ENCODE results near the gene MARK4. TPM values are rescaled to one million over a fixed set of nuclear protein-coding genes. Genes with fewer than 3 reads are reported as not detected.
A peak's percentile ranks its signal among the peaks of the same experiment; 100 is the strongest.
"Not testable (repeated sequence)": the region's sequence is repeated elsewhere in the genome, so short reads cannot be mapped to it uniquely, and the experiment has no call there.

Gene MARK4
- polyA plus RNA-seq, 1 donor from 2014 or later: 0.58 TPM

- Mint-ChIP-seq H3K27ac (no peak overlapping the region), H3K4me1 (no peaks in the 10 kb centered on the region), H3K4me3 (no peak overlapping the region), H3K36me3 (peaks cover 2% of the 10 kb centered on the region), H3K9me3 (no peaks in the 10 kb centered on the region), H3K27me3 (peaks cover 32% of the 10 kb centered on the region)
Observed at GRCh38 chr19:45320997-45321775, 70.1 kb downstream of the MARK4 start.

- Mint-ChIP-seq H3K4me3 (no peak overlapping the region), H3K4me1 (no peaks in the 10 kb centered on the region), H3K27ac (no peak overlapping the region), H3K36me3 (peaks cover 2% of the 10 kb centered on the region), H3K27me3 (peaks cover 29% of the 10 kb centered on the region), H3K9me3 (peaks cover 0 to 2% (median 0%) of the 10 kb centered on the region in 3 donors)
Observed at GRCh38 chr19:45321848-45322247, 70.8 kb downstream of the MARK4 start.

- peaks cover 2% of the 10 kb centered on the region for H3K36me3 Mint-ChIP-seq
- peaks cover 28% of the 10 kb centered on the region for H3K27me3 Mint-ChIP-seq
- H3K9me3 Mint-ChIP-seq: peaks cover 0 to 2% (median 0%) of the 10 kb centered on the region in 3 donors
- H3K27ac Mint-ChIP-seq: no peak overlapping the region
- H3K4me1 Mint-ChIP-seq: no peaks in the 10 kb centered on the region
- H3K4me3 Mint-ChIP-seq: no peak overlapping the region
Observed at GRCh38 chr19:45322311-45322710, 71.2 kb downstream of the MARK4 start.

- Mint-ChIP-seq H3K27ac (no peak within 1 kb of the TSS), H3K36me3 (peaks cover 2% of the 10 kb centered on the region), H3K27me3 (peaks cover 28% of the 10 kb centered on the region), H3K4me3 (no peak within 1 kb of the TSS), H3K4me1 (no peaks in the 10 kb centered on the region), H3K9me3 (peaks cover 0 to 2% (median 0%) of the 10 kb centered on the region in 3 donors)
Observed at GRCh38 chr19:45322744-45323281, 71.7 kb downstream of the MARK4 start, which contains the start of gene CKM. Gene CKM, minus strand, starts transcription at chr19:45322875. Its CDS starts 3,162 bp downstream, at chr19:45319713.

- Mint-ChIP-seq H3K9me3 (peaks cover 0 to 6% (median 0%) of the 10 kb centered on the region in 3 donors), H3K4me3 (no peak overlapping the region), H3K36me3 (peaks cover 4% of the 10 kb centered on the region), H3K4me1 (no peaks in the 10 kb centered on the region), H3K27me3 (peaks cover 28% of the 10 kb centered on the region), H3K27ac (no peak overlapping the region)
Observed at GRCh38 chr19:45323671-45324081, 72.6 kb downstream of the MARK4 start.

- Mint-ChIP-seq H3K4me1 (no peaks in the 10 kb centered on the region), H3K27me3 (peaks cover 31% of the 10 kb centered on the region), H3K36me3 (peaks cover 4% of the 10 kb centered on the region), H3K27ac (no peak overlapping the region), H3K9me3 (peaks cover 0 to 6% (median 0%) of the 10 kb centered on the region in 3 donors), H3K4me3 (no peak overlapping the region)
Observed at GRCh38 chr19:45324349-45324907, 73.4 kb downstream of the MARK4 start.

- Mint-ChIP-seq H3K4me1 (no peaks in the 10 kb centered on the region), H3K27ac (peak overlapping the region in 1 of 3 donors; percentile 53), H3K36me3 (peaks cover 4% of the 10 kb centered on the region), H3K4me3 (no peak overlapping the region), H3K27me3 (peaks cover 21% of the 10 kb centered on the region), H3K9me3 (peaks cover 0 to 6% (median 0%) of the 10 kb centered on the region in 3 donors)
Observed at GRCh38 chr19:45327404-45328143, 76.5 kb downstream of the MARK4 start.

GRCh38 chr19:45331411-45331810 lies 80.3 kb downstream of the MARK4 start:
- H3K9me3 Mint-ChIP-seq: peaks cover 0 to 5% (median 0%) of the 10 kb centered on the region in 3 donors
- H3K27ac Mint-ChIP-seq: no peak overlapping the region
- H3K27me3 Mint-ChIP-seq: peaks cover 6% of the 10 kb centered on the region
- no peak overlapping the region for H3K4me3 Mint-ChIP-seq
- peaks cover 0 to 5% (median 1%) of the 10 kb centered on the region in 3 donors for H3K4me1 Mint-ChIP-seq
- peaks cover 2% of the 10 kb centered on the region for H3K36me3 Mint-ChIP-seq

GRCh38 chr19:45333609-45334303 lies 82.7 kb downstream of the MARK4 start:
- Mint-ChIP-seq H3K4me3 (no peak overlapping the region), H3K36me3 (no peaks in the 10 kb centered on the region), H3K27ac (no peak overlapping the region), H3K27me3 (peaks cover 13% of the 10 kb centered on the region), H3K9me3 (no peaks in the 10 kb centered on the region), H3K4me1 (peaks cover 3 to 8% (median 4%) of the 10 kb centered on the region in 3 donors)

- H3K36me3 Mint-ChIP-seq, H3K9me3 Mint-ChIP-seq, H3K4me1 Mint-ChIP-seq, H3K4me3 Mint-ChIP-seq, H3K27ac Mint-ChIP-seq: not testable (repeated sequence)
- peaks cover 13% of the 10 kb centered on the region for H3K27me3 Mint-ChIP-seq
Observed at GRCh38 chr19:45334881-45335280, 83.8 kb downstream of the MARK4 start.

GRCh38 chr19:45336696-45337251 lies 85.7 kb downstream of the MARK4 start:
- H3K27me3 Mint-ChIP-seq: peaks cover 18% of the 10 kb centered on the region
- H3K27ac Mint-ChIP-seq: no peak overlapping the region
- no peak overlapping the region for H3K4me3 Mint-ChIP-seq
- no peaks in the 10 kb centered on the region for H3K36me3 Mint-ChIP-seq
- no peaks in the 10 kb centered on the region for H3K9me3 Mint-ChIP-seq
- H3K4me1 Mint-ChIP-seq: peaks cover 4 to 12% (median 7%) of the 10 kb centered on the region in 3 donors

- H3K9me3 Mint-ChIP-seq: no peaks in the 10 kb centered on the region
- peak overlapping the region in 1 of 4 donors; percentile 36 for H3K4me3 Mint-ChIP-seq
- H3K36me3 Mint-ChIP-seq: no peaks in the 10 kb centered on the region
- peaks cover 21% of the 10 kb centered on the region for H3K27me3 Mint-ChIP-seq
- peaks cover 4 to 7% (median 6%) of the 10 kb centered on the region in 3 donors for H3K4me1 Mint-ChIP-seq
- H3K27ac Mint-ChIP-seq: no peak overlapping the region
Observed at GRCh38 chr19:45339629-45340028, 88.6 kb downstream of the MARK4 start.

GRCh38 chr19:45340232-45340898 lies 89.3 kb downstream of the MARK4 start, which contains the start of gene KLC3:
Gene KLC3, plus strand, starts transcription at chr19:45340750. Its CDS starts 4,792 bp downstream, at chr19:45345542.
- H3K27ac Mint-ChIP-seq: no peak within 1 kb of the TSS
- peaks cover 4 to 7% (median 6%) of the 10 kb centered on the region in 3 donors for H3K4me1 Mint-ChIP-seq
- H3K27me3 Mint-ChIP-seq: peaks cover 23% of the 10 kb centered on the region
- peak within 1 kb of the TSS in 1 of 4 donors; percentile 36 for H3K4me3 Mint-ChIP-seq
- no peaks in the 10 kb centered on the region for H3K36me3 Mint-ChIP-seq
- H3K9me3 Mint-ChIP-seq: no peaks in the 10 kb centered on the region
